ENCODE measurements around the gene PRDM10.
"Not testable (repeated sequence)": the region's sequence is repeated elsewhere in the genome, so short reads cannot be mapped to it uniquely, and the experiment has no call there.

The PRDM10 gene

DNA sequence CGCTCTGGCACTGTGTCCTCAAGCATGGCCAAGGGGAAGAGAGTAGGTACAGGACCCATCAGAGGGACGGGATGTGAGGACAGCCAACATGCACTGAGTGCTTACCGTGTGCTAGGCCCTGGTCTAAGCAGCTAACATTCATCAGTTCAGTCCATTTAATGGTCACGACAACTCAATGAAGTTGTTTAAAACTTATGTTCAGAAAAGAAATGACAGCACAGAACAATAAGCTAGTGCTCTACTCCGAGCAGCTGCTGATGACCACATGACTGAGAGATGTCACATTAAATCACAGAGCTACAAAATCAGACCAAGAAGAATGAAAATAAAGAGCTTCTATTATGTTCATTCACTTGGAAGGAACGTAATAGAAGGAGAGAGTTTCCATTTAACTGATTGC is 26.3 kb downstream of the PRDM10 start:
- DNase-seq (ENCODE audit: low read depth), result no peak

DNA sequence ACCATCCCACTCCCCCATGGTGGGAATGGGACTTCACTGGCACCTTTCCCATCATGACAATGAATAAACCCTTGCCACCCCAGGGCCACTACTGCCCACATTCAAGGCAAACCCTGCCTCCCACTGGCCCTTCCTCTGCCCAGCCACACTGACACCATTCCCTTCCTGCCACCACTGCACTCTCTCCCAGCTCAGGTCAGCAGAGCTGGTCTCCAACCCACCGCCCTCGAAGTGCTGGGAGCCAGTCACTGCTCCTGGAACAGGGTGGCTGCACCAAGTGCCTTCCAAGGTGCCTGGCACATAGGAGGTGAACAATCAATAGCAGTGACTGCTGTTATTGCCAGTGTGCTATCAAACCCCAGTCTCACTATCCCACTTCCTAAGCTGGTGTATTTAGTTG is 27.1 kb downstream of the PRDM10 start:
- no peak for DNase-seq (ENCODE audit: low read depth)

DNA sequence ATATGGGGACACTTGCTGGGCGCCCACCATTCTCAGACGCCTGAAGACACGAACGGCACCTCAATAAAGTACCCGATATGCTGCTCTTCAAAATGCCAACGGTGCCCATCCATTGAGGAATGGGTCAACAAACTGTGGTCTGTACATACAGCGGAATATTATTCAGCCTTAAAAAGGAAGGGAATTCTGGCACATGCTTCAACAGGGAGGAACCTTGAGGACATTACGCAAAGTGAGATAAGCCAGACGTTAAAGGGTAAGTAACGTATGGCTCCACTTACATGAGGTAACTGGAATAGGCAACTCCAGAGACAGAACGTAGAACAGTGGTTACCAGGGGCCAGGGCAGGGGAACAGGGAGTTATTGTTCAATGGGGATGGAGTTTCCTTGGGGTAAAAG is 28.0 kb downstream of the PRDM10 start:
- DNase-seq (ENCODE audit: low read depth), result no peak

DNA sequence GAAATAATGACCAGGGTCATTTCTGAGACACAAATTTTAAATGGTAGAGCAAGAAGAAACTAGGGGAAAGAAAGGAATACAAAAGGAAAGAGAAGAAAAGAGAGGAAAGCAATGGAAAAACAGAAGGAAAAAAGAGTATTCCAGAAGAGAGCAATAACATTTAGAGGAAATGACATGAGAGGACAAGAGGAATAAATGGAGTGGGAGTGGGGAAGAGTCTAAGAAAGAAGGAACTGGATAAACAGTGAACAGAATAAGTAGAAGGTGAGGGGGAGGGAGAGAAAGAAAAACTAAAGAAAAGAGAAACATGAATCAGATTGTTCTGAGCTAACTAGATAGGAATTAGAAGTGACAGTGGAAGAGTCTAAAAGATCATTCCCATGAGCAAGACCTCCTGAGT is 28.4 kb downstream of the PRDM10 start:
- DNase-seq (ENCODE audit: low read depth), result no peak

DNA sequence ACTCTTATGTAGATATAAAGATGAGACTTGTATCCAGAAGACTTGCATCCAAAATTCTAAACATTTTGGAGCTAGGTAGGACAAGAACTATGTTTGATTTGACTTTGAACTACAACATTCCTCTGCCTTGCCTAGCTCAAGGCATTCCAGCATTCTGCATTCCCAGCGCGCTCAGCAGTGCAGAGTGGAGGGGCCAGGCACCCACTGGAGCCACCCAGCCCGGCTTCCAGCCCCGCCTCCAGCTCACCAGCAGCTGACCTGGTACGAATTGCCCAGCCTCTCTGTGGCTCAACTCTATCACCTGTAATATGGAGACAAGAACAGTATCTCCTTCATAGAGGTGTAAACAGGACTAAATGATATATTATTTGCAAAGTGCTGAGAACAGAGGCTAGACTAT is 28.8 kb downstream of the PRDM10 start:
- no peak for DNase-seq (ENCODE audit: low read depth)

DNA sequence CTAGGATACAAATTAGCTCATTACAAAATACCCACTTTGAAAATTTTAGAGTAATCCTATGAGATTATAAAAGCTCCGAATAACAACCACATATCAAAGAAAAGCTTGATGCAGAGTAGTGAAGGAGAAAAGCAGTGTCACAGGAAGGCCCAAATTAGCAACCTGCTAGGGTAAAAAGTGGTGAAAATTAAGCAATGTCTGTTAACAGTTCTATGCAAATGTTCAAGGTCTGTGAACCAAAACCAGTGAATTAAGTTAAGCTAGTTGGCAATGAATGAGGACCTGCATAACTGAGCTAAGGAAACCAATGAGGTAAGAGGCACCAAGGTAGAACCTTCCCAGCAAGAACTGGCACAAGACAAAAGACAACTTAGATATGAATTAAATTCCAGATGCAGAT is 29.6 kb downstream of the PRDM10 start:
- DNase-seq (ENCODE audit: low read depth), result no peak

DNA sequence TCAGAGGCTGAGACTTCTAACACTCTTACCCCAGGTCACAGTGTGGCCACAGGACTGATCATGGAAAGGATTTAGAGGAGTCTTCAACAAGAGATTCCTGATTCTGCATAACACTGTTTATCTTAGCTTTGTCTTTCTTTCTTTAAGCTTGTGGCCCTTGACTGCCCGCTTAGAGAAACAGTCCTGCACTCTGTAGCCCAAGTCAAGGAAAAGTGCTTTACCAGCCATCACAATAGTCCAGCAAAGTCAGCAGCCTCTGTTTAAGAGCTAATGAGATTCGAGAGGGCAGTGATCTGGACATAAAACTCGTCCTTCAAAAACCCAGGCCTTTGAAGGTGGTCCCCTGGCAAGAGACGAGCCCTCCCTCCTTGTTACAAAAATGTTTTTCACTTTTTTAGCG is 30.0 kb downstream of the PRDM10 start:
- DNase-seq (ENCODE audit: low read depth), result no peak

DNA sequence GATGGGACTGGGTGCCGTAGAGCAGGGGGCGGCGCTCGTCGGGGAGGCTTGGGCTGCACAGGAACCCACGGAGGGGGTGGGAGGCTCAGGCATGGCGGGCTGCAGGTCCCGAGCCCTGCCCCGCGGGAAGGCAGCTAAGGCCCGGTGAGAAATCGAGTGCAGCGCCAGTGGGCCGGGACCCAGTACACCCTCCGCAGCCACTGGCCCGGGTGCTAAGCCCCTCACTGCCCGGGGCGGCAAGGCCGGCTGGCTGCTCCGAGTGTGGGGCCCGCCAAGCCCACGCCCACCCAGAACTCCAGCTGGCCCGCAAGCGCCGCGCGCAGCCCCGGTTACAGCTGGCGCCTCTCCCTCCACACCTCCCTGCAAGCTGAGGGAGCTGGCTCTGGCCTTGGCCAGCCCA is 30.8 kb downstream of the PRDM10 start:
- not testable (repeated sequence) for DNase-seq (ENCODE audit: low read depth)

DNA sequence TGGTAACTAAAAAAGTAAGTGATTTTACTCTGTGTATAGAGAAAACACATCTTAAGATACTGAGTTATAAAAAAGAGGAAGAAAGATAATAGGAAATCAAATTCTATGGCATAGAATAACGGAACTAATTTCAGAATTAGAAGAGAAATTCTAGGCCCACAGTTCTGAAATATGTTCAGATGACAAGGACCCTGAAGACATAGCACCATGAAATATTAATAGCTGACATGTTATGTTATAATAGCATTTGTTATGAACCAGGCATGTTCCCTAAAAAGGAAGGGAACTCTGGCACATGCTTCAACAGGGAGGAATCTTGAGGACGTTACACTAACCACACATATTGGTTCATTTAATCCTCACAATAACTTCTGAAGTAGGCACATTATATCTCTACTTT is 32.7 kb downstream of the PRDM10 start:
- no peak for DNase-seq (ENCODE audit: low read depth)

DNA sequence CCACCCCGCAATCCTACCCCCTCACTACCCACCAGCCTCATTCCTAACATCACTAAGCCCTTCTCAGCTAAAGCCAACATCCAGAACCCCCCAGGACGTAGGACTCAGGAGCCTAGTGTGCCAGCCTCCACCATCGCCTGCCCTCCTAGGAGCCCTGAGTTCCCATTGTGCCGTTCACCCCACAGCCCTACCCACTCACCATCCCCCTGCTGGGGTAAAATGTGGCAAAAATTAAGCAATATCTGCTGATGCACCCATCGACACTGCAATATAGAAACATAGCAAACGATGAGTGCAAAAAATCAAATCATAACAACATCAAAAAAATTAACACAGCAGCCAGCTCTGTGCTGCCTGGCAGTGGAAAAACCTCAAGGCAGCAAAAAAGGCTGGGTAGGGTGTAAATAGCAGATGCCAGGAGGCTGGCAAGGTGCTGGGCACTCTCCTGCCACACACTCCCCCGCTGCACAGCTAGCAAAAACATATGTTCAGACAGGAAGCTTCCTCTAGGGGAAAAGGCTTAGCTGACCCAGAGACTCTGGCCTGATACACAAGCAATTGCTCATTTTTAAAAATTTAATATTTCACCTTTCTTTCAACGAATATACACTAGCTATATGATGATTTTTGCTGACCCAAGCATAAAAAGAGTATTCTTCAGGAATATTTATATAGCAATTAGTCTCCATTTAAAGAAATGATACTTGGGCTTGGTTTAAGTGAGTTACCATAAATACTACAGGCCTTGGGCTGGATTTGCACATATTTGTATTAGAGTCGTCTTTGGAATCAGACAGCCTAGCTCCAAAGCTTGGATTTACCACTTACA is 33.8 kb downstream of the PRDM10 start:
- DNase-seq (ENCODE audit: low read depth), result no peak

DNA sequence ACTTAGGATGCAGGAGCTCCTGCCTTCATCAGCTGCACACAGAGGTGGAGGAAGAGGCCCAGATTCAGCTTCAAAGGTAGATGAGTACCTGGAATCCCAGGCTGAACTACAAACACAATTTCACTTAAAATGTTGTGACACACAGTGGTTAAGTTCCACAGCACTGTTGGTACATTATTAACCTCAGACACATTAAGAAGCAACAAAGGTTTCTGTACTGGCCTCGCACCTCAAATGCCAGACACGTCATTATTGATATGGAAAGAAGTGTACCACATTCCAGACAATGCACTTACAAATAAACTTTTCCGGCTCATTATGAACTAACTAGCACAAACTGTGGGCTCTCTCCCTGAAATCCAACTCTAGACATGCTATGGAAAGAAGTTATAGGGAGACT is 34.6 kb downstream of the PRDM10 start:
- no peak for DNase-seq (ENCODE audit: low read depth)

DNA sequence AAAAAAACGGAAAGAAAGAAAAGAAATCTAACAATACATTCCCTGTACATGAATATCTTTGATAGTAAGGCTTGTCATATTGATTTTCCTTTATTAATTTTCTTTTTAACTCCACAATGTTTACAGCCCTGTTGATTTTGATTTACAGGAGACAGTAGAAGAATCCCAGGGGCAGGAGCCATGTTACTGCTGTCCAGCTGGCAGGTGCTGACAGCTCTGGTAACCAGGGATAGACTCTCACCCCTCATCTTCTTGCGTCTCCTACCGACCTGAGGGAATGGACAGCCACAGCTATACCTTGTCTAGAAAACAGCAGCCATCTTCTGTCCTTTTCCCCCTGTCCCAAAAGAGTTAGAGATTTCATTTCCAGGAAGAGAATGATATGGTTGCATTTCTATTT is 37.4 kb downstream of the PRDM10 start:
- no peak for DNase-seq (ENCODE audit: low read depth)

DNA sequence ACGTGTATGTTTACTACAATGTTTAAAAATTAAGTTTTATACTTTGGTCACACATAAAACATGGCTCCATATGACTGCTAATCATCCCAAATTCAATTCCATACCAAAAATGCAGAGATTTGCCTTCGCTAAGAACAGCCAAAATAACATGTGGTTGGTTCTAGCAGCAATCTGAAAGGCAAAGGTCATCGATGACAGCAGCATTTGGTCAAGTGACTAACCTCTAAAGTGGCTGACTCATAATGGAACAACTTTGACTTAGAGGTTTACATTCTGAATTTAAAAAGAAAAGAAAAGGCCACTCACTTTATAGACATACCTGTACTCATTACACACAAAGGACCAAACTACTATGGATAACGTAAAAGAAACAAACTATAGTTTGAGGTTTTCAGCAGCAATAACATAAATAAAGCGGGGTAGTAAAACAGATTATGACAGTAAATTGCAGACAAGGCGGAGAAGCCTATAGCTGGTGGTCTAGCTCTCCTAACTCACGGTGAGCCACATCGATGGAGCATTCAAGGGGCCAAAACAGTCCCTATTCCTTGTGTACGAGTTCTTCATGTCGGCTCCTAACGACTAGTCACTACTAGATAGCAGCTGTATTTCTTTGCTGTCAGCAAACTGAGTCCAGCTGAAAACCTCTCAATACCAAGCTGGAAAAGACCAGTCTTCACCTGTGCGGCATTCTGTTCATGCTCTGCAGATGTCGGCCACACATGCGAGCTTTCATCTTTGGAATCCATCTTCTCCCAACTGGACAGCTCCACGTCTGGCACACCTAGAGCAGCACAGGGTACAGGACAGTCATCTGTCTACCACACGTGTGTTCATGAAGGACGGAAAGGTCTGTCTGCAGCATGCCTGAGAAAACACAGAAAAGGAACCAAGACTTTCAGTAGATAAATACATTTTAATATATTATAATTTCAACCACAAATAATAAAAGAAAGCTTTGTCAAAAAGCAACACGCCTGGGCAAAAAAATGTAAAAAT is 42.1 kb downstream of the PRDM10 start:
- DNase-seq (ENCODE audit: low read depth), result peak; percentile 4

DNA sequence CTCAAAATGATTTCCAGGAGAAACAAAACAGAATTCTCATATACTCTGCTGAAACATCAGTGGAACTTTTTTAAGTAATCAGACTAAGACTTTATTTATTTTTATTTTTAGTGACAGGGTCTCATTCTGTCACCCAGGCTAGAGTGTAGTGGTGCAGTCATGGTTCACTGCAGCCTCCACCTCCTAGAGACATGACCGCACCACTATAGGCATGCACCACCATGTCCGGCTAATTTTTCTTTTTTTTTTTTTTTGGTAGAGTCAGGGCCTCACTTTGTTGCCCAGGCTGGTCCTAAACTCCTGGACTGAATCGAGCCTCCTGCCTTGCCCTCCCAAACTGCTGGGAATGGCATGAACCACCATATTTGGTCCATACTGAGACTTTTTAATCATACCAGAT is 42.9 kb downstream of the PRDM10 start:
- no peak for DNase-seq (ENCODE audit: low read depth)

DNA sequence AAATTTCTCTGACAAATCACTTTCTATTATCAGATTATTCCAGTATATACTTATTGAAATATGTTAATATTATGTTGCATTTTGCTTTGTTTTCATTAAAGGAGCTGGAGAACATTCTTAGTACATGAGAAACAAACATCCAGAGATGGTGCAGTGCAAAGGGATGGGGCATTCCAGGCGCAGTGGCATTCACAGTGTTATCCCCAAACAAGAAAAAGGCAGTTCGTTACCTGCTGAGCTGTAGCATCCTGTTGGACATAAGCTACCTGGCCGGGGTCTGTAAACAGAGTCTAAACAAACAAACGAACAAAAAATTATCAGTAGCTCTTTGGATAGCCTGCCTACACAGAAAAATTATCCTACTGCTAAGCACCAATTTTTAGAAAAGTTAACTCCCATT is 47.4 kb downstream of the PRDM10 start:
- DNase-seq (ENCODE audit: low read depth), result no peak

DNA sequence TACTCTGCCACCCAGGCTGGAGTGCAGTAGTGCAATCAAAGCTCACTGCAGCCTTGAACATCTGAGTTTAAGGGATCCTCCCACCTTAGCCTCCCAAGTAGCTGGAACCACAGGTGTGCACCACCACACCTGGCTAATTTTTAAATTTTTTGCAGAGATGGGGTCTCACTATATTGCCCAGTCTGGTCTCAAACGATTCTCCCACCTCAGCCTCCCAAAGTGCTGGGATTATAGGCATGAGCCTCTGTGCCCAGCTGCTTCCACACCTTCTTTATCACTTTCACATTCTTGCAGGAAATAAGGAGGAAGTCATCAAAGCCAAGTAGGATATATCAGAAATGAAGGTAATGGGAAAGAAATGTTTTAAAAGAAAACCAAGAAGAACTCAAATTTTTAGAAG is 47.9 kb downstream of the PRDM10 start:
- DNase-seq (ENCODE audit: low read depth), result not testable (repeated sequence)

DNA sequence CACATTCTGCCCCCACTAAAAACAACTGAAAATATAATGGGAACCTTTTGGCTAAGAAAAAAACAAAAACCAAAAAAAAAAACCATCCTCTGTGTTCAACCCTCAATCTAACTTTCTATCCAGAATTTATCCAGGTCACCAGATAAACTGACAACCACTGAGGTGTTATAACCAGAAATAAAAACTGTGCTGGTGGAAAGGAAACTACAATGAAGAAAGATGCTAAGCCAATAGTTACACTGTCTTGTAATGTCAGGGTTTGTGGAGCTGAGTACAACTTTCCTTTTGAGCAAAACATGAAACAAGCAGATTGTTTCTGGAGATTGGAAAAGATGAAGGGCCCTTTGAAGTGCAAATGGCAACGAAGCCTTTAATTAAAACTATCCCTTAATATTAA is 50.8 kb downstream of the PRDM10 start:
- no peak for DNase-seq (ENCODE audit: low read depth)

DNA sequence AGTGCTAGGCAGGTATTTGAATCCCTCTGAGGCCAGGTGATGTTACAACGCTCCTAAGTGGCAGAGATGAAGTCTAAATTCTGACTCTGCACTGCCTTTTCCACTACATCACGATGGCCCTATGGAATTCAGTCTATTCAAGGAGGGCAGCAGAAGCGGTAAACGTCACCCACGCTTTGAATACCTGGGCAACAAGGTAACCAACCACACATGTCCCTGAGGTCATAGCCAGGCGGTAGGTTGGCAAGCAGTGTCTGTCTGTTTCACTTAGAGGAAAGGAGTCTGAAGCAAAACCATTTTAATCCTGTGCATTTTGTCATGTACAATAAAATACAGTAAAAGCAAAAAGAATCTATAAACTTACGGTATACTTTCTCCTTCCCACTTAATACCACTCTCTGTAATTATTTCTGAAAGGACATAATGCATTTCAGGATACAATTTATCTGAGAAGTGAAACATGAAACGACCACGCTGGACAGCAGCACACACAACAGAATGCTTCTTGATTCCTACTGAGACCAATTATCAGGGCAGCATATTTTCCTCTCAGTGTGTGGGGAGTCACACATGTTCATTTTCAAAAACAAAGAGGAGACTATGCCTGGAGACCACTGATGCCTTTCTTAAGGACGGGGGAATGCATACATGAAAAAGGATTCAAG is 51.3 kb downstream of the PRDM10 start:
- DNase-seq (ENCODE audit: low read depth), result no peak

DNA sequence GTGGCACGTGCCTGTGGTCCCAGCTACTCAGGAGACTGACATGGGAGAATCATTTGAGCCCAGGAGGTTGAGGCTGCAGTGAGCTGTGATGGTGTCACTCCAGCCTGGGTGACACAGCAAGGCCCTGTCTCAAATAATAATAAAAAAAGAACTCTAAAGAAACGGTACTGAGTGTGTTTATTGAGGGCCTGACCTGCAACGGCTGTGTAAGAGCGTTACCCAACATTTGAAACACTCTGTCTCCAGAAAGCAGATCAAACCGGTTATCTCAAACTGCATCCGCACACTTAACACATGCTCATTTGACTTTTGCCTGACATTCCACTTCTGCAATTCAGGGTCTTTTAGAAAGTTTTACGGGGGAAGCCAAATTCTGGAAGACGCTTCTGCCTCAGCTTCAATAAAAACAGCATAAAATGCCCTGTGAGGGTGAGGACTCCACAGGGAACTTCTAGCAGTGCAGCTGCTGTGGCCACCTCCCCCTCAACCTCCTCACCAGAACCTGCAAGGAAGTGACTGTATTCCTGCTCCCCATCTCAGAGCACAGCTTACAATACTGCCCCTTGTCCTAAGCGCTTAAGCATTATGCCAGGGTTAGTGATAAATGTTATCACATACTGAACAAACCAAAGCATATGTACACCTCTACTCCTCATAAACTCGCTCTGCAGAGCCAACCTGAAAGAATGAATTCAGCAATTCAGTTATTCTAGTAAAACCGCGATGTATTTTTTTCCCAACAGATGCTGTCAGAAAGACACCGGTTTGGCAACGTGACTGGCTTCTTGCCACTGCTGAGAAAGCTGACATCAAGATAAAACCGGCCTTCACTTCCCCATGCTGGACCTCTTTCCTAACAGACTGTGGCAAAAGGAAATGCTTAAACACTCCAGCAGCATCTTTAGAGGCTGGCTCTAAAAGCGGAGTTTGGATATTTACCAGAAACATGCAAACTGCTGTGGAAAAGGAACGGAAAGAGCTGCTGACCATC is 52.2 kb downstream of the PRDM10 start:
- DNase-seq (ENCODE audit: low read depth), result no peak

DNA sequence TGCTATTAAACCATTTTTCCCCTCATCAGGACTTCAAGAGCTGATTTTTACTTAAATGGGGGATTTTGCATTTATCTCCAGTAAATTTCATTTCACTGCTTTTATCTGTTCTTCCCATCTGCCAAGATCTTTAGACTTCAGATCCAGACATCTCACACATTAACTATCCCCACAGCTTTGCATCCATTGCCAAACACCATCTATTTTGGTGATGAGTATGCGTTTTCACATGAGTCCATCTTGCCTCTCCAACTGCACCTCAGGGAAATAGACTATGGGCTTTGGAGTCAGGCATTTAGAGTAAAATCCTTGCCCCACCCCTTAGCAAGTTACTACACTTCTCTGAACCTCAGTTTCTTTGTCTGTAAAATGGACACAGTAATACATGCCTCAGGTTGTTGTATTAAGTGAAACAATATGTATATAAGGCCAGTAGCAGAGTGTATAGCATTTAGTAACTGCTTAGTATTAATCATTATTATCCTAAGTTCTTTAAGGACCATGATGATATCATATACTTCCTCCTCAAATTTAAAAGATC is 53.6 kb downstream of the PRDM10 start:
- DNase-seq (ENCODE audit: low read depth), result no peak

DNA sequence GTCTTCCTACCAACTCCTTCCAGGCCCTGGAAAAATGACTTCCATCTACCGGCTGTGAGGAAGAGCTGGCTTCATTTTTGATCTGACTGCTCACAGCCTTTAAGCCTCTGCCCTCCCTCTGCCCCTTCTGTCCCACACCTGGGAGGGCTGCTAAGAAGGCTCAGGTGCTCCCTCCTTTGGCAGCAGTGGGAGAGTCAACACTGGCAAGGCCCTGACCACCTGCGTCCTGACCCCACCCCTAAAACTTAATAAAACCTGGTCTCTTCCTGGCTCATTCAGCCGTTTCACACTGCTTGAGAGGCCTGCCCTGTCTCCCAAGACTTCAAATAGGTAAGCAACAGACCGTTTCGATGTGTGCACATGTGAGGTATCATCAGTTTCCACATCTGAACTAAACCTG is 55.2 kb downstream of the PRDM10 start:
- DNase-seq (ENCODE audit: low read depth), result no peak

Data from activated T-cell treated with anti-CD3 and anti-CD28 coated beads for 48 hours (primary cell).